Measurements from ENCODE around the gene SCGB1C1.

- TF ChIP-seq CHD7 (IDR thresholded peaks at IDR 0.05; ENCODE audit: insufficient replicate concordance, low read length) (no peak), CTCF (IDR thresholded peaks at IDR 0.05; ENCODE audit: control extremely low read depth in 1 of 3, insufficient read depth in 1 of 3, low read depth in 1 of 3, low read length in 3 of 3) (no peak), CHD2 (IDR thresholded peaks at IDR 0.05; ENCODE audit: low read length) (no peak), BCL11A (IDR thresholded peaks at IDR 0.05; ENCODE audit: low read depth in 2 of 2, low read length in 2 of 2) (no peak), EP300 (IDR thresholded peaks at IDR 0.05; ENCODE audit: borderline replicate concordance in 1 of 2, low read depth in 2 of 2, low read length in 2 of 2) (no peak), POLR2AphosphoS5 (IDR thresholded peaks at IDR 0.05; ENCODE audit: low read depth, low read length) (no peak), JUN (IDR thresholded peaks at IDR 0.05; ENCODE audit: low read depth, low read length) (no peak), RNF2 (IDR thresholded peaks at IDR 0.05; ENCODE audit: borderline replicate concordance, low read depth, low read length, missing control alignments, poor library complexity, severe bottlenecking) (no peak), POLR2A (IDR thresholded peaks at IDR 0.05; ENCODE audit: control extremely low read depth in 1 of 2, low read depth in 2 of 2, low read length in 2 of 2) (no peak)
Measured at GRCh38 chr11:221998-222789, 29.3 kb downstream of the SCGB1C1 start.

Data from H1 (cell line).